WTC11 (cell line): ENCODE measurements around the gene CPAMD8.

Experiments
- CTCF ChIP-seq: fragments of 200-600 bp; IDR thresholded peaks from 2 replicates; pipeline ENCODE4 v1.8.0; 2022; ENCODE audit warnings: antibody characterized with exemption
- ETV6 ChIP-seq: sonication (generic); formaldehyde crosslinking; IDR thresholded peaks from 2 replicates; pipeline ENCODE4 v1.8.1; 2022; ENCODE audit warnings: mild to moderate bottlenecking, missing genetic modification reagents
- GABPB1 ChIP-seq: sonication (generic); formaldehyde crosslinking; IDR thresholded peaks from 2 replicates; pipeline ENCODE4 v1.8.1; 2023; ENCODE audit warnings: mild to moderate bottlenecking, missing genetic modification reagents
- PREB ChIP-seq: sonication (generic); formaldehyde crosslinking; IDR thresholded peaks from 2 replicates; pipeline ENCODE4 v1.8.1; 2022; ENCODE audit warnings: mild to moderate bottlenecking, missing genetic modification reagents, moderate library complexity, borderline replicate concordance
- PRRX2 ChIP-seq: fragments of 250-450 bp; sonication (Bioruptor Pico); IDR thresholded peaks from 2 replicates; pipeline ENCODE4 v1.8.0; 2021; ENCODE audit warnings: mild to moderate bottlenecking
- ZBTB21 ChIP-seq: sonication (generic); formaldehyde crosslinking; IDR thresholded peaks from 2 replicates; pipeline ENCODE4 v1.8.1; 2023; ENCODE audit warnings: mild to moderate bottlenecking, missing genetic modification reagents, borderline replicate concordance
- TF ChIP-seq, protein P1 (sequence below): sonication (generic); formaldehyde crosslinking; IDR thresholded peaks from 2 replicates; pipeline ENCODE4 v1.8.0; 2022; ENCODE audit warnings: mild to moderate bottlenecking, missing genetic modification reagents
- TF ChIP-seq, protein P2 (sequence below): sonication (generic); formaldehyde crosslinking; IDR thresholded peaks from 2 replicates; pipeline ENCODE4 v1.8.0; 2022; ENCODE audit warnings: mild to moderate bottlenecking, missing genetic modification reagents

DNA sequence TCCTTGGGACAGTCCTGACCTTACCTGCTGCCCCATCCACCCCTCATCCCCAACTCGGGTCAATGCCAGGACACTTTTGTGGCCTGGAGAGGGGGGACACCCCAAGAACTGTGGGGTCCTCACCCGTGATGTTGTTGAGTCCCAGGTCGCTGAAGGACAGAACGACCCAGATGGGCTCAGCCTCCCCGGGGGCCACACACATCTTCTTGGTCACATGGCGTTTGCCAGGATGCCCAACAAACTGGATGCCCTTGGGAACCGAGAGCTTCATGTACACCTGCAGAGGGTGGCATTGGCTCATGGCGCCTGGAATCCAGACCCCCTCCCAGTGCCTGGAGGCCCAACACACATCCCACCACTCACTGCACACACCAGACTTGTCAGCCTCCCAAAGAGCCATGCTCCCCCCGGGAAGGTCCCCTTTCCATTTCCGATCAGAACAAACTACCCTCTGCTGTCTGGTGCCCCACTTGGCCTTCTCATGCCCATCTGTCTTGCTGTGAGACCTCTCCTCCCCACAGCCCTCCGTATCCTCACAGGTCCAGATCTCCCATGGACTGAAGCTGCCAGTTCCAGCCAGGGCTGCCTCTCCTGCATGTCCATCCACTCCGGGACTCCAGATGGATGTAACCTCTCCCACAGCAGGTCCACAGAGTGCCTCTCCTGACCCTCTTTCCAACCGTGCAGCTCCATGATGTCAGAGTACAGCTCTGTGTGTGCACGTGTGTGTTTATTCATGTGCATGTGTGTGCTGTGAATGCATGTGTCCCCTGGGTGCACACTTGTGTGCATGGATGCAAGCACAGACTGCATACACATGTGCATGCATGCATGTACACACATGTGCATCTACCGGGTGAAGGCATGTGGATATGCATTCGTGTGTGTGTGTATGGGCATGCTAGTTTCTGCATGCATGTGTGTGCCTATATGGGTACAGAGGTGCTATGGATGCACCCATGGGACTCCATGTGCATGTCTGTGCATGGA, 79.4 kb downstream of the CPAMD8 start:
- TF ChIP-seq CTCF, result no peak
- TF ChIP-seq, protein P1, sequence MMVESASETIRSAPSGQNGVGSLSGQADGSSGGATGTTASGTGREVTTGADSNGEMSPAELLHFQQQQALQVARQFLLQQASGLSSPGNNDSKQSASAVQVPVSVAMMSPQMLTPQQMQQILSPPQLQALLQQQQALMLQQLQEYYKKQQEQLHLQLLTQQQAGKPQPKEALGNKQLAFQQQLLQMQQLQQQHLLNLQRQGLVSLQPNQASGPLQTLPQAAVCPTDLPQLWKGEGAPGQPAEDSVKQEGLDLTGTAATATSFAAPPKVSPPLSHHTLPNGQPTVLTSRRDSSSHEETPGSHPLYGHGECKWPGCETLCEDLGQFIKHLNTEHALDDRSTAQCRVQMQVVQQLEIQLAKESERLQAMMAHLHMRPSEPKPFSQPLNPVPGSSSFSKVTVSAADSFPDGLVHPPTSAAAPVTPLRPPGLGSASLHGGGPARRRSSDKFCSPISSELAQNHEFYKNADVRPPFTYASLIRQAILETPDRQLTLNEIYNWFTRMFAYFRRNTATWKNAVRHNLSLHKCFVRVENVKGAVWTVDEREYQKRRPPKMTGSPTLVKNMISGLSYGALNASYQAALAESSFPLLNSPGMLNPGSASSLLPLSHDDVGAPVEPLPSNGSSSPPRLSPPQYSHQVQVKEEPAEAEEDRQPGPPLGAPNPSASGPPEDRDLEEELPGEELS (CRISPR knock-in tag), result no peak
- TF ChIP-seq, protein P2, sequence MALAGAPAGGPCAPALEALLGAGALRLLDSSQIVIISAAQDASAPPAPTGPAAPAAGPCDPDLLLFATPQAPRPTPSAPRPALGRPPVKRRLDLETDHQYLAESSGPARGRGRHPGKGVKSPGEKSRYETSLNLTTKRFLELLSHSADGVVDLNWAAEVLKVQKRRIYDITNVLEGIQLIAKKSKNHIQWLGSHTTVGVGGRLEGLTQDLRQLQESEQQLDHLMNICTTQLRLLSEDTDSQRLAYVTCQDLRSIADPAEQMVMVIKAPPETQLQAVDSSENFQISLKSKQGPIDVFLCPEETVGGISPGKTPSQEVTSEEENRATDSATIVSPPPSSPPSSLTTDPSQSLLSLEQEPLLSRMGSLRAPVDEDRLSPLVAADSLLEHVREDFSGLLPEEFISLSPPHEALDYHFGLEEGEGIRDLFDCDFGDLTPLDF (CRISPR knock-in tag), result no peak
- TF ChIP-seq GABPB1 (CRISPR knock-in tag), result no peak
- TF ChIP-seq PREB, result no peak
- no peak for TF ChIP-seq ETV6 (CRISPR knock-in tag)
- TF ChIP-seq PRRX2 (CRISPR knock-in tag), result no peak
- TF ChIP-seq ZBTB21, result no peak
